Activated CD8-positive, alpha-beta T cell treated with anti-CD3 and anti-CD28 coated beads for 36 hours (primary cell): Measurements from ENCODE around the gene SEPSECS. TPM values are rescaled to one million over a fixed set of nuclear protein-coding genes. Genes with fewer than 3 reads are reported as not detected.

Source experiments
- ATAC-seq: fragments of 200-7000 bp; cut with Tn5 transposase; one replicate; pipeline ENCODE4 v1.10.0; 2021; ENCODE audit warnings: mild to moderate bottlenecking, moderate library complexity
- CTCF ChIA-PET: fragments of 350-600 bp; sonication (Branson Sonifier 250); formaldehyde crosslinking; loops from one replicate; lab custom pipeline; 2021; ENCODE audit warnings: antibody characterized with exemption; lab: Charles Lee
- POLR2A ChIA-PET: fragments of 350-600 bp; sonication (Branson Sonifier 250); formaldehyde crosslinking; loops from one replicate; lab custom pipeline; 2021; ENCODE audit warnings: antibody characterized with exemption; lab: Charles Lee
- DNase-seq: peaks from one replicate; pipeline ENCODE4 v3.0.0-alpha.2; 2020
- H3K27ac Mint-ChIP-seq: one replicate; pipeline ENCODE4 v1.8.0; 2021; ENCODE audit warnings: mild to moderate bottlenecking, mixed read lengths
- H3K27me3 Mint-ChIP-seq: one replicate; pipeline ENCODE4 v1.8.0; 2021; ENCODE audit warnings: mixed read lengths
- H3K36me3 Mint-ChIP-seq: one replicate; pipeline ENCODE4 v1.8.0; 2021; ENCODE audit warnings: low read depth, mixed read lengths
- H3K4me1 Mint-ChIP-seq: one replicate; pipeline ENCODE4 v1.8.0; 2021; ENCODE audit warnings: low read depth, mixed read lengths
- H3K4me3 Mint-ChIP-seq: one replicate; pipeline ENCODE4 v1.8.0; 2021; ENCODE audit warnings: mild to moderate bottlenecking, moderate library complexity, mixed read lengths
- H3K9me3 Mint-ChIP-seq: one replicate; pipeline ENCODE4 v1.8.0; 2021; ENCODE audit warnings: mixed read lengths
- intact Hi-C: fragments of 100-400 bp; cut with micrococcal nuclease; formaldehyde crosslinking; loops from one replicate; pipeline ENCODE4 v1.10.0; 2022
- total RNA-seq, 2 experiments: library from RNA; stranded (reverse); gene quantifications; one replicate each; pipeline ENCODE4 v1.2.3, GENCODE V29; 2021
- TF ChIP-seq, protein P1 (sequence below): fragments of 200-600 bp; IDR thresholded peaks from one replicate; pipeline ENCODE4 v1.8.0; 2022; ENCODE audit warnings: antibody characterized with exemption, mild to moderate bottlenecking

Gene SEPSECS
- total RNA-seq, 2 experiments from 2014 or later, result 13.9 to 15.2 TPM

DNA sequence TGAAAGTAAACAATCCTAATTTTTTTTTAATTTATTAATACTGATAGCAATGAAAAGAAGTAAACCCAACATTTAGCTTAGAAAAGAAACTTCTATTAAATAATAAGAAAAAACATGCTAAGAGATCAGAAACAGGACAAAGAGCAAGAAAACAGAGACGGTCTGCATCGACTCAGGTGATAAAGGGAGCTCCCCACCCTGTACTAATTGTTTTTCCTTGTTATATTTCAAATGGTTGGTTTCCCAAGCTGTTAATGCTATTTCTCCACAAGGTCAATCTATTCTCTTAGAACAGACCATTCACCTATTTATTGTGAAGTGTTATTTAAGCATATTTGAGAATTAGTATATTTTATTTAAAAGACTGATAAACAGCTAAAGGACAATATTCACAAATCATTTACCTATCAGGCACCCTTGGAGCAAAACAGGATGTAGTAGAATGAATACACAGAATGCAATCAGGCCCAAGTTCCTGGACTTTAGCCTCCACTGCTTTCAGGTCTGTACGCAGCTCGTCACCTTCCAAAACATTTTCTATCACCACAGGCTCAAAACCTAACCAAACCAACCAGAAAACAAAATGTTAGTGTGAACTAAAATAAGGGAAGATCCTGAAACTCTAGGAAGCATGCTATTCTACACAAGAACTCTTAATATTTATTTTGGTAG is 5.5 kb downstream of the SEPSECS start:
- H3K27me3 Mint-ChIP-seq, result no peaks in the 10 kb centered on the region
- H3K36me3 Mint-ChIP-seq, result peaks cover 26% of the 10 kb centered on the region
- POLR2A ChIA-PET, result no interaction called here
- DNase-seq (no peak), ATAC-seq (no peak)
- intact Hi-C loops, result no loop called here
- H3K27ac Mint-ChIP-seq, result no peak overlapping the region
- H3K9me3 Mint-ChIP-seq, result no peaks in the 10 kb centered on the region
- TF ChIP-seq, protein P1, sequence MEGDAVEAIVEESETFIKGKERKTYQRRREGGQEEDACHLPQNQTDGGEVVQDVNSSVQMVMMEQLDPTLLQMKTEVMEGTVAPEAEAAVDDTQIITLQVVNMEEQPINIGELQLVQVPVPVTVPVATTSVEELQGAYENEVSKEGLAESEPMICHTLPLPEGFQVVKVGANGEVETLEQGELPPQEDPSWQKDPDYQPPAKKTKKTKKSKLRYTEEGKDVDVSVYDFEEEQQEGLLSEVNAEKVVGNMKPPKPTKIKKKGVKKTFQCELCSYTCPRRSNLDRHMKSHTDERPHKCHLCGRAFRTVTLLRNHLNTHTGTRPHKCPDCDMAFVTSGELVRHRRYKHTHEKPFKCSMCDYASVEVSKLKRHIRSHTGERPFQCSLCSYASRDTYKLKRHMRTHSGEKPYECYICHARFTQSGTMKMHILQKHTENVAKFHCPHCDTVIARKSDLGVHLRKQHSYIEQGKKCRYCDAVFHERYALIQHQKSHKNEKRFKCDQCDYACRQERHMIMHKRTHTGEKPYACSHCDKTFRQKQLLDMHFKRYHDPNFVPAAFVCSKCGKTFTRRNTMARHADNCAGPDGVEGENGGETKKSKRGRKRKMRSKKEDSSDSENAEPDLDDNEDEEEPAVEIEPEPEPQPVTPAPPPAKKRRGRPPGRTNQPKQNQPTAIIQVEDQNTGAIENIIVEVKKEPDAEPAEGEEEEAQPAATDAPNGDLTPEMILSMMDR, result no peak
- H3K4me1 Mint-ChIP-seq, result peaks cover 11% of the 10 kb centered on the region
- no peak overlapping the region for H3K4me3 Mint-ChIP-seq
- CTCF ChIA-PET, result interaction anchor here (1.3 to 1.7 kb wide), 2 partner anchors 10 to 158 kb away, joined by 7 read pairs; partner anchors contain the start of gene ZCCHC4

DNA sequence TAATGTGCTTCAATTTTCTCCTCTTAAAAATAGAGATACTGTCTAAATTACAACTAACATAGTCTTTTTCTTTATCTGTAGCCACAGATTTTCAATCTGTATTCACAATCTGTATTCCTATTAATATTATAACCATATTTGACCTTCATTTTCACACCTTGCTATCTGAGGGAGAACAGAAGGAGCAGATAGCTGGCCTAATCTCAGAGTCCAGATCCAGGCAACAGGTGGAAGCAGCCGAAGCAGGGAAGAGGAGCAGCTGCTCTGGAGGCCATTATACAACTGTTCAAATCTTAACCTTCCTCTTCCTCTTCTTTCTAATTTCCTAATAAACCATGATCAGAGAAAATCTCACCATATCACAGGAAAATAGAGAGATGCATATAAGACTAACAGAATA is 14.2 kb downstream of the SEPSECS start:
- TF ChIP-seq, protein P1, result no peak
- no peak for ATAC-seq
- DNase-seq, result no peak
- Mint-ChIP-seq H3K27me3 (no peaks in the 10 kb centered on the region), H3K9me3 (no peaks in the 10 kb centered on the region), H3K27ac (no peak overlapping the region), H3K4me3 (no peak overlapping the region), H3K36me3 (peaks cover 13% of the 10 kb centered on the region), H3K4me1 (no peaks in the 10 kb centered on the region)
- ChIA-PET CTCF (interaction anchor here (1.4 to 4.4 kb wide), 2 partner anchors 10 to 165 kb away, joined by 5 to 16 read pairs; no protein-coding TSS in a partner anchor), POLR2A (no interaction called here)
- intact Hi-C loops, result no loop called here

DNA sequence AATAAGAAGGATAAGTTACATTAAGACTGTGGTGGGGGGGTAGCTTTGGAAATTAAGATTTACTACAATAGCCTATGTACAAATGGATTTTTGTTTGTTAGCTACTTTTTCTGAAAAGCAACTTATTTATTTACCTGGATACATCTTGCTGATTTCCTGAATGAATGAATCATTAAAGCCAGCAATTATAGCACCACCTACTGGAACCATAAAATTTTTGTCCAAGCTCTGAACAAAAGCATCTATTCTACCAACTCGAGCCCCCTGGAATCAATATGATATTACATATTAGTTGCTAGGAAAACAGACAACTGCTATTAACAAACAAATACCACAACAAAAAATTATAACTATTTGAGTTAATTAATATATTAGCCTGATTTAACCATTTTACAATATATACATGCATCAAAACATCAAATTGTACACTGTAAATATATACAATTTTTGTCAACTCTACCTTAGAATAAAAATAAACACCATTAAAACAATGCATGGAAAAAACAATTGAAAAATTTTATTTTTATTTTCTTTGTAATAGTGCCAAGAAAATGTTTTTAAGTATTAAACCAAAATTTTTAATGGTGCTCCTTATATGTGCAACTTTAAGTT is 15.3 kb downstream of the SEPSECS start:
- Mint-ChIP-seq H3K4me1 (no peaks in the 10 kb centered on the region), H3K27ac (no peak overlapping the region), H3K9me3 (no peaks in the 10 kb centered on the region), H3K36me3 (peaks cover 6% of the 10 kb centered on the region), H3K27me3 (no peaks in the 10 kb centered on the region), H3K4me3 (no peak overlapping the region)
- CTCF ChIA-PET, result interaction anchor here (0.8 to 4.4 kb wide), 21 partner anchors 8 to 222 kb away, joined by 3 to 26 read pairs (median 5); partner anchors contain the start of genes SEPSECS and ZCCHC4
- DNase-seq, result no peak
- TF ChIP-seq, protein P1, result peak; percentile 62
- no peak for ATAC-seq
- POLR2A ChIA-PET, result interaction anchor here (0.6 kb wide), 1 partner anchor 11 kb away, joined by 3 read pairs; no protein-coding TSS in a partner anchor
- intact Hi-C loops, result no loop called here

DNA sequence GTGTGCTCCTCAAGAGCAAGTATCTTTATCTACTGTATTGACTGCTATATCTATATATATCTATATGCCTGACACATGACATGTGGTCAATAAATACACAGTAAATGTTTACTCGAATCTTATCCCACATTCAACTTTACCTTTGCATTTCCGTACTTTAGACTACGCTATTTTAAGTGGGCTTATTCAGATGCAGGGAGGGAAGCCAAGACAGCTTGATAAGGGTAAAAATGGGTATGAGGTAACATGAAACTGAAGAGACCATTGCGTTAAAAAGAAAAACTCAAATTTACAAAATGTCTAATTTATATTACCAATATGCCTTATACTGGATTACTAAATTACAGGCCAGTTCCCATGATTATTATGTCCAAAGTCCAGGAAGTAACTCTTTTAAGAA is 17.8 kb downstream of the SEPSECS start:
- Mint-ChIP-seq H3K36me3 (peaks cover 20% of the 10 kb centered on the region), H3K4me1 (no peaks in the 10 kb centered on the region), H3K27me3 (no peaks in the 10 kb centered on the region), H3K27ac (no peak overlapping the region), H3K4me3 (no peak overlapping the region), H3K9me3 (no peaks in the 10 kb centered on the region)
- no peak for ATAC-seq
- POLR2A ChIA-PET, result no interaction called here
- DNase-seq, result no peak
- TF ChIP-seq, protein P1, result no peak
- CTCF ChIA-PET, result no interaction called here
- intact Hi-C loops, result no loop called here

DNA sequence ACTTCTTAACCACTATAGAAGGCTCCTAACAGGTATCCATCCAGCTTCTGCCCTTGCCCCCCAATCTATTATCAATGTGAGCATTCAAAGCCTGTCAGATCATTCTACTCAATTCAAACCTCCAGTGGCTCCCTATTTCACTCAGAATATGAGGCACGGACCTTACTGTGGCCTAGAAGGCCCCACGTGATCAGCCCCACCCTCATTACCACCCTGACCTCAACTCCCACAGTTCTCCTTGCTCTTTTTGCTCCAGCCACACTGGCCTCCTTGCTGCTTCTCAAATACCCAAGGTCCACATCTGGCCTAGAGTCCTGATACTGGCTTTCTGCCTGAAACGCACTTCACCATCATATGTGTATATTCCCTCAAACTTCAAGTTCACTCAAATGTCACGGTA is 18.7 kb downstream of the SEPSECS start:
- H3K27ac Mint-ChIP-seq, result no peak overlapping the region

More for the DNA sequence above, 18.7 kb downstream of the SEPSECS start:
- H3K4me3 Mint-ChIP-seq, result no peak overlapping the region
- POLR2A ChIA-PET, result no interaction called here
- peaks cover 28% of the 10 kb centered on the region for H3K36me3 Mint-ChIP-seq
- H3K27me3 Mint-ChIP-seq, result no peaks in the 10 kb centered on the region
- H3K9me3 Mint-ChIP-seq, result peaks cover 5% of the 10 kb centered on the region
- no peak for ATAC-seq
- TF ChIP-seq, protein P1, result no peak
- no peak for DNase-seq
- H3K4me1 Mint-ChIP-seq, result peaks cover 3% of the 10 kb centered on the region
- intact Hi-C loops, result no loop called here
- CTCF ChIA-PET, result interaction anchor here (1.1 kb wide), 1 partner anchor 19 kb away, joined by 3 read pairs; the partner anchor contains the start of gene SEPSECS
